HepG2 (cell line): ENCODE measurements around the gene TBC1D5.

ENCODE experiments used
- ELF1 ChIP-seq: sonication (generic); formaldehyde crosslinking; IDR thresholded peaks from 2 replicates; pipeline ENCODE4 v1.4.0; 2020; ENCODE audit warnings: missing genetic modification reagents
- FOXA1 ChIP-seq, 2 experiments: fragments of 450-650 bp in 1 of 2; sonication (generic) in 1 of 2; formaldehyde crosslinking in 1 of 2; IDR thresholded peaks; 2 replicates each; pipeline versions ENCODE4 v1.4.0 to v1.6.1; 2016 to 2020; ENCODE audit warnings: missing genetic modification reagents in 1 of 2
- KAT7 ChIP-seq: IDR thresholded peaks from 2 replicates; pipeline ENCODE4 v1.6.1; 2018; ENCODE audit warnings: borderline replicate concordance, missing compliant biosample characterization
- KDM1A ChIP-seq: IDR thresholded peaks from 2 replicates; pipeline ENCODE4 v1.6.1; 2016; ENCODE audit warnings: missing compliant biosample characterization
- MTA3 ChIP-seq: sonication (generic); formaldehyde crosslinking; IDR thresholded peaks from 2 replicates; pipeline ENCODE4 v1.4.0; 2020; ENCODE audit warnings: missing genetic modification reagents
- NCOA1 ChIP-seq: sonication (generic); formaldehyde crosslinking; IDR thresholded peaks from 2 replicates; pipeline ENCODE4 v1.9.0; 2021; ENCODE audit warnings: missing genetic modification reagents
- SP2 ChIP-seq: sonication (generic); formaldehyde crosslinking; IDR thresholded peaks from 2 replicates; pipeline ENCODE4 v1.5.1; 2020; ENCODE audit warnings: mild to moderate bottlenecking, missing genetic modification reagents
- SYNCRIP ChIP-seq: fragments of 200-400 bp; formaldehyde crosslinking; IDR thresholded peaks from 2 replicates; pipeline ENCODE4 v1.6.1; 2018; ENCODE audit warnings: mild to moderate bottlenecking, low read depth, low read length; ENCODE audit not compliant: insufficient read depth
- XBP1 ChIP-seq: sonication (generic); formaldehyde crosslinking; IDR thresholded peaks from 2 replicates; pipeline ENCODE4 v1.5.0; 2020; ENCODE audit warnings: missing genetic modification reagents
- TF ChIP-seq, protein P1 (sequence below): sonication (generic); formaldehyde crosslinking; IDR thresholded peaks from 2 replicates; pipeline ENCODE4 v1.5.1; 2020; ENCODE audit warnings: missing genetic modification reagents, mild to moderate bottlenecking, borderline replicate concordance
- TF ChIP-seq, protein P2 (sequence below): sonication (generic); formaldehyde crosslinking; IDR thresholded peaks from 2 replicates; pipeline ENCODE4 v1.5.0; 2020; ENCODE audit warnings: mild to moderate bottlenecking, missing genetic modification reagents, moderate library complexity
- TF ChIP-seq, protein P3 (sequence below), 2 experiments: IDR thresholded peaks; 2 replicates each; pipeline ENCODE4 v1.6.1; 2011 to 2012; ENCODE audit warnings: low read length in 2 of 2, borderline replicate concordance in 1 of 2, low read depth in 1 of 2, mild to moderate bottlenecking in 1 of 2, moderate library complexity in 1 of 2

DNA sequence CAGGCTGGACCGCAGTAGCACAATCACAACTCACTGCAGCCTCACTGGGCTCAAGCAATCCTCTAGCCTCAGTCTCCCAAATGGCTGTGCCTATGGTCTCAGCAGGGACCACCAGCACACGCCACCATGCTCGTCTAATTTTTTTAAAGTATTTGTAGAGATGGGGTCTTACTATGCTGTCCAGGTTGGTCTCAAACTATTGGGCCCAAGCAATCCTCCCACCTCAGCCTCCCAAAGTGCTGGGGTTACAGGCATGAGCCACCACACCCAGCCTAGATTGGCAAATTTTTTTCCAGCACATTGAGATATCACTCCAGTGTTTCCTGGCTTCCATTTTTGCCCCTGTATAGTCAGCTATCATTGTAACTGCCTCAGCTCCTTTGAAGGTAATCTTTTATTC is 18.3 kb downstream of the TBC1D5 start:
- TF ChIP-seq NCOA1 = no peak
- TF ChIP-seq, protein P1, sequence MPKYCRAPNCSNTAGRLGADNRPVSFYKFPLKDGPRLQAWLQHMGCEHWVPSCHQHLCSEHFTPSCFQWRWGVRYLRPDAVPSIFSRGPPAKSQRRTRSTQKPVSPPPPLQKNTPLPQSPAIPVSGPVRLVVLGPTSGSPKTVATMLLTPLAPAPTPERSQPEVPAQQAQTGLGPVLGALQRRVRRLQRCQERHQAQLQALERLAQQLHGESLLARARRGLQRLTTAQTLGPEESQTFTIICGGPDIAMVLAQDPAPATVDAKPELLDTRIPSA (CRISPR knock-in tag) = no peak
- TF ChIP-seq, protein P2, sequence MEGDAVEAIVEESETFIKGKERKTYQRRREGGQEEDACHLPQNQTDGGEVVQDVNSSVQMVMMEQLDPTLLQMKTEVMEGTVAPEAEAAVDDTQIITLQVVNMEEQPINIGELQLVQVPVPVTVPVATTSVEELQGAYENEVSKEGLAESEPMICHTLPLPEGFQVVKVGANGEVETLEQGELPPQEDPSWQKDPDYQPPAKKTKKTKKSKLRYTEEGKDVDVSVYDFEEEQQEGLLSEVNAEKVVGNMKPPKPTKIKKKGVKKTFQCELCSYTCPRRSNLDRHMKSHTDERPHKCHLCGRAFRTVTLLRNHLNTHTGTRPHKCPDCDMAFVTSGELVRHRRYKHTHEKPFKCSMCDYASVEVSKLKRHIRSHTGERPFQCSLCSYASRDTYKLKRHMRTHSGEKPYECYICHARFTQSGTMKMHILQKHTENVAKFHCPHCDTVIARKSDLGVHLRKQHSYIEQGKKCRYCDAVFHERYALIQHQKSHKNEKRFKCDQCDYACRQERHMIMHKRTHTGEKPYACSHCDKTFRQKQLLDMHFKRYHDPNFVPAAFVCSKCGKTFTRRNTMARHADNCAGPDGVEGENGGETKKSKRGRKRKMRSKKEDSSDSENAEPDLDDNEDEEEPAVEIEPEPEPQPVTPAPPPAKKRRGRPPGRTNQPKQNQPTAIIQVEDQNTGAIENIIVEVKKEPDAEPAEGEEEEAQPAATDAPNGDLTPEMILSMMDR (CRISPR knock-in tag) = no peak
- TF ChIP-seq SYNCRIP = no peak
- TF ChIP-seq KDM1A (CRISPR knock-in tag) = no peak
- no peak for TF ChIP-seq XBP1 (CRISPR knock-in tag)
- no peak for TF ChIP-seq ELF1 (CRISPR knock-in tag)
- TF ChIP-seq MTA3 (CRISPR knock-in tag) = no peak
- TF ChIP-seq, protein P3, sequence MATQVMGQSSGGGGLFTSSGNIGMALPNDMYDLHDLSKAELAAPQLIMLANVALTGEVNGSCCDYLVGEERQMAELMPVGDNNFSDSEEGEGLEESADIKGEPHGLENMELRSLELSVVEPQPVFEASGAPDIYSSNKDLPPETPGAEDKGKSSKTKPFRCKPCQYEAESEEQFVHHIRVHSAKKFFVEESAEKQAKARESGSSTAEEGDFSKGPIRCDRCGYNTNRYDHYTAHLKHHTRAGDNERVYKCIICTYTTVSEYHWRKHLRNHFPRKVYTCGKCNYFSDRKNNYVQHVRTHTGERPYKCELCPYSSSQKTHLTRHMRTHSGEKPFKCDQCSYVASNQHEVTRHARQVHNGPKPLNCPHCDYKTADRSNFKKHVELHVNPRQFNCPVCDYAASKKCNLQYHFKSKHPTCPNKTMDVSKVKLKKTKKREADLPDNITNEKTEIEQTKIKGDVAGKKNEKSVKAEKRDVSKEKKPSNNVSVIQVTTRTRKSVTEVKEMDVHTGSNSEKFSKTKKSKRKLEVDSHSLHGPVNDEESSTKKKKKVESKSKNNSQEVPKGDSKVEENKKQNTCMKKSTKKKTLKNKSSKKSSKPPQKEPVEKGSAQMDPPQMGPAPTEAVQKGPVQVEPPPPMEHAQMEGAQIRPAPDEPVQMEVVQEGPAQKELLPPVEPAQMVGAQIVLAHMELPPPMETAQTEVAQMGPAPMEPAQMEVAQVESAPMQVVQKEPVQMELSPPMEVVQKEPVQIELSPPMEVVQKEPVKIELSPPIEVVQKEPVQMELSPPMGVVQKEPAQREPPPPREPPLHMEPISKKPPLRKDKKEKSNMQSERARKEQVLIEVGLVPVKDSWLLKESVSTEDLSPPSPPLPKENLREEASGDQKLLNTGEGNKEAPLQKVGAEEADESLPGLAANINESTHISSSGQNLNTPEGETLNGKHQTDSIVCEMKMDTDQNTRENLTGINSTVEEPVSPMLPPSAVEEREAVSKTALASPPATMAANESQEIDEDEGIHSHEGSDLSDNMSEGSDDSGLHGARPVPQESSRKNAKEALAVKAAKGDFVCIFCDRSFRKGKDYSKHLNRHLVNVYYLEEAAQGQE (IDR thresholded peaks at IDR 0.05; ENCODE audit: borderline replicate concordance in 1 of 2, low read depth in 1 of 2, low read length in 2 of 2) = no peak
- TF ChIP-seq KAT7 (CRISPR knock-in tag) = no peak
- TF ChIP-seq SP2 (CRISPR knock-in tag) = no peak
- no peak for TF ChIP-seq FOXA1 (IDR thresholded peaks at IDR 0.05)
- TF ChIP-seq FOXA1 (CRISPR knock-in tag; IDR thresholded peaks at IDR 0.05) = no peak
